Natural killer cell (primary cell): ENCODE results near the gene CMTR2. TPM values are rescaled to one million over a fixed set of nuclear protein-coding genes. Genes with fewer than 3 reads are reported as not detected.
A peak's percentile ranks its signal among the peaks of the same experiment; 100 is the strongest.

ENCODE experiments used
- ATAC-seq, 3 donors: fragments of 150-1000 bp in 2 of 3; fragments of 200-7000 bp in 1 of 3; cut with Tn5 transposase; 1 replicate in 1 of 3; 2 replicates in 2 of 3; pipeline ENCODE4 v1.10.0; 2021; ENCODE audit warnings: mild to moderate bottlenecking in 2 of 3, moderate library complexity in 2 of 3
- DNase-seq, 2 donors: peaks; one replicate each; pipeline versions ENCODE4 v3.0.0 to v3.0.0-alpha.2; 2013 to 2021; ENCODE audit warnings: mixed read lengths in 1 of 2
- H3K27ac ChIP-seq: one replicate; pipeline ENCODE4 v1.5.1; 2013; ENCODE audit warnings: mild to moderate bottlenecking, low read length
- H3K27me3 ChIP-seq: one replicate; pipeline ENCODE4 v1.6.1; 2013; ENCODE audit warnings: low read length; ENCODE audit not compliant: control insufficient read depth, insufficient read depth
- H3K36me3 ChIP-seq: one replicate; pipeline ENCODE4 v1.6.1; 2013; ENCODE audit warnings: low read length; ENCODE audit not compliant: control insufficient read depth, insufficient read depth
- H3K4me1 ChIP-seq: one replicate; pipeline ENCODE4 v1.6.1; 2013; ENCODE audit warnings: low read length; ENCODE audit not compliant: control insufficient read depth, insufficient read depth
- H3K4me3 ChIP-seq: one replicate; pipeline ENCODE4 v1.5.1; 2013; ENCODE audit warnings: low read length
- H3K9me3 ChIP-seq: one replicate; pipeline ENCODE4 v1.6.1; 2013; ENCODE audit warnings: low read length; ENCODE audit not compliant: control insufficient read depth, insufficient read depth
- H3K27ac Mint-ChIP-seq, 2 donors: one replicate each; pipeline ENCODE4 v1.8.0; 2022; ENCODE audit warnings: mild to moderate bottlenecking in 2 of 2, mixed read lengths in 2 of 2, moderate library complexity in 1 of 2
- H3K27me3 Mint-ChIP-seq, 2 donors: one replicate each; pipeline ENCODE4 v1.8.0; 2022; ENCODE audit warnings: low read depth in 2 of 2, mixed read lengths in 2 of 2
- H3K36me3 Mint-ChIP-seq: one replicate; pipeline ENCODE4 v1.8.0; 2022; ENCODE audit warnings: mixed read lengths
- H3K4me1 Mint-ChIP-seq, 2 donors: one replicate each; pipeline ENCODE4 v1.8.0; 2022; ENCODE audit warnings: mixed read lengths in 2 of 2
- H3K4me3 Mint-ChIP-seq: one replicate; pipeline ENCODE4 v1.8.0; 2022; ENCODE audit warnings: mild to moderate bottlenecking, moderate library complexity, mixed read lengths
- H3K9me3 Mint-ChIP-seq, 2 donors: one replicate each; pipeline ENCODE4 v1.8.0; 2022; ENCODE audit warnings: mixed read lengths in 2 of 2
- CTCF ChIP-seq: fragments of 200-600 bp; IDR thresholded peaks from one replicate; pipeline ENCODE4 v1.8.0; 2022; ENCODE audit warnings: antibody characterized with exemption
- WGBS: methylation state at CpG from one replicate; pipeline ENCODE4 v1.1.7; 2013; ENCODE audit warnings: missing lambda C conversion rate; ENCODE audit not compliant: insufficient coverage; 5-methylcytosine and 5-hydroxymethylcytosine counted together
- intact Hi-C: fragments of 100-400 bp; cut with micrococcal nuclease; formaldehyde crosslinking; loops from one replicate; pipeline ENCODE4 v1.14.2; 2022
- total RNA-seq, 4 donors: library from RNA; stranded (reverse); fragments of 120-200 nt in 1 of 4; gene quantifications; one replicate each; pipeline versions ENCODE4 v1.2.3 to v1.2.4, GENCODE V29; 2013 to 2022

The CMTR2 gene
- total RNA-seq, 3 donors from 2014 or later (not counting 1 experiment from before 2014, with no cell fraction given) = 18.1 to 37.2 (median 23.1) TPM

GRCh38 chr16:71287911-71288310, 1.3 kb downstream of the CMTR2 start:
- peaks cover 47 to 55% of the 10 kb centered on the region in 2 donors for H3K4me1 Mint-ChIP-seq
- H3K27ac Mint-ChIP-seq = peak overlapping the region; percentile 80 to 84
- peaks cover 37% of the 10 kb centered on the region for H3K36me3 Mint-ChIP-seq
- no peaks in the 10 kb centered on the region for H3K9me3 Mint-ChIP-seq
- DNase-seq (peak in 1 of 2 donors; percentile 4), ATAC-seq (no peak)
- TF ChIP-seq CTCF = no peak
- intact Hi-C loops = loop anchor here (2.0 kb wide), 1 partner anchor 29 kb away; no protein-coding TSS in a partner anchor
- H3K36me3 ChIP-seq = peaks cover 24% of the 10 kb centered on the region
- 89% methylated on average over 3 of the region's 3 CpGs for WGBS
- H3K4me1 ChIP-seq = peaks cover 6% of the 10 kb centered on the region
- H3K27ac ChIP-seq = peak overlapping the region; percentile 95
- peaks cover 8 to 16% of the 10 kb centered on the region in 2 donors for H3K27me3 Mint-ChIP-seq
- H3K9me3 ChIP-seq = no peaks in the 10 kb centered on the region
- no peaks in the 10 kb centered on the region for H3K27me3 ChIP-seq
- no peak overlapping the region for H3K4me3 ChIP-seq
- H3K4me3 Mint-ChIP-seq = peak overlapping the region; percentile 86

GRCh38 chr16:71287454-71287853, 1.7 kb downstream of the CMTR2 start:
- Histone ChIP-seq H3K27me3 (no peaks in the 10 kb centered on the region), H3K36me3 (peaks cover 24% of the 10 kb centered on the region), H3K9me3 (no peaks in the 10 kb centered on the region), H3K4me3 (no peak overlapping the region), H3K4me1 (peaks cover 6% of the 10 kb centered on the region), H3K27ac (peak overlapping the region; percentile 21)
- Mint-ChIP-seq H3K27ac (peak overlapping the region; percentile 80 to 84), H3K4me1 (peaks cover 48 to 58% of the 10 kb centered on the region in 2 donors), H3K4me3 (no peak overlapping the region), H3K27me3 (peaks cover 6 to 12% of the 10 kb centered on the region in 2 donors), H3K9me3 (no peaks in the 10 kb centered on the region), H3K36me3 (peaks cover 40% of the 10 kb centered on the region)
- intact Hi-C loops = no loop called here
- no peak for TF ChIP-seq CTCF
- ATAC-seq (no peak), DNase-seq (no peak)
- 100% methylated on average over 1 of the region's 2 CpGs for WGBS

- ATAC-seq = no peak
- no peak overlapping the region for H3K4me3 Mint-ChIP-seq
- intact Hi-C loops = no loop called here
- Histone ChIP-seq H3K27ac (no peak overlapping the region), H3K27me3 (no peaks in the 10 kb centered on the region), H3K4me1 (peaks cover 3% of the 10 kb centered on the region), H3K4me3 (no peak overlapping the region), H3K36me3 (peaks cover 24% of the 10 kb centered on the region), H3K9me3 (no peaks in the 10 kb centered on the region)
- H3K27ac Mint-ChIP-seq = peak overlapping the region; percentile 10 to 37
- H3K36me3 Mint-ChIP-seq = peaks cover 46% of the 10 kb centered on the region
- no peak for DNase-seq
- H3K9me3 Mint-ChIP-seq = no peaks in the 10 kb centered on the region
- 100% methylated on average over 2 of the region's 2 CpGs for WGBS
- no peak for TF ChIP-seq CTCF
- H3K4me1 Mint-ChIP-seq = peaks cover 54 to 67% of the 10 kb centered on the region in 2 donors
- no peaks in the 10 kb centered on the region for H3K27me3 Mint-ChIP-seq
Observed at GRCh38 chr16:71283612-71284011, 5.6 kb downstream of the CMTR2 start.

GRCh38 chr16:71282943-71283342, 6.3 kb downstream of the CMTR2 start:
- no peak for ATAC-seq

More at GRCh38 chr16:71282943-71283342, 6.3 kb downstream of the CMTR2 start:
- intact Hi-C loops = no loop called here
- Mint-ChIP-seq H3K36me3 (peaks cover 46% of the 10 kb centered on the region), H3K9me3 (no peaks in the 10 kb centered on the region), H3K27me3 (no peaks in the 10 kb centered on the region), H3K4me1 (peaks cover 47 to 60% of the 10 kb centered on the region in 2 donors), H3K27ac (peak overlapping the region in 1 of 2 donors; percentile 8), H3K4me3 (no peak overlapping the region)
- H3K27ac ChIP-seq = no peak overlapping the region
- WGBS = 93% methylated on average over 3 of the region's 3 CpGs
- TF ChIP-seq CTCF = no peak
- H3K4me3 ChIP-seq = no peak overlapping the region
- no peaks in the 10 kb centered on the region for H3K9me3 ChIP-seq
- peaks cover under 1% of the 10 kb centered on the region for H3K4me1 ChIP-seq
- no peaks in the 10 kb centered on the region for H3K27me3 ChIP-seq
- DNase-seq = no peak
- H3K36me3 ChIP-seq = peaks cover 24% of the 10 kb centered on the region
